Stimulated activated CD4-positive, alpha-beta T cell treated with anti-CD3 and anti-CD28 coated beads, Interleukin-1b, Interleukin-23, amount 100 ng/mL, for 4 hours (primary cell): ENCODE data around the gene ADAP2.
A peak's percentile ranks its signal among the peaks of the same experiment; 100 is the strongest.
"Not testable (repeated sequence)": the region's sequence is repeated elsewhere in the genome, so short reads cannot be mapped to it uniquely, and the experiment has no call there.

Experiments
- DNase-seq, 2 donors: peaks; one replicate each; pipeline ENCODE4 v3.0.0-alpha.2; 2020; ENCODE audit warnings: low read depth in 2 of 2

Gene ADAP2

GRCh38 chr17:30969989-30970830 lies 48.5 kb downstream of the ADAP2 start:
- DNase-seq = peak in 1 of 2 donors; percentile 9

GRCh38 chr17:30970831-30971567 lies 49.3 kb downstream of the ADAP2 start, which contains the start of gene RNF135:
Gene RNF135, plus strand, starts transcription at chr17:30971039. Its CDS starts 35 bp downstream, at chr17:30971074.
- DNase-seq = peak; percentile 29 to 54

GRCh38 chr17:30975042-30975820 lies 53.5 kb downstream of the ADAP2 start:
- DNase-seq = no peak

- not testable (repeated sequence) for DNase-seq
Observed at GRCh38 chr17:30979919-30980318, 58.2 kb downstream of the ADAP2 start.

GRCh38 chr17:30981531-30982519 lies 60.1 kb downstream of the ADAP2 start:
- DNase-seq = no peak

- no peak for DNase-seq
Observed at GRCh38 chr17:30982855-30983254, 61.1 kb downstream of the ADAP2 start.

- no peak for DNase-seq
Observed at GRCh38 chr17:30990458-30990857, 68.7 kb downstream of the ADAP2 start.

GRCh38 chr17:30992551-30992950 lies 70.8 kb downstream of the ADAP2 start:
- DNase-seq = no peak

GRCh38 chr17:30995347-30995746 lies 73.6 kb downstream of the ADAP2 start:
- DNase-seq = no peak

- DNase-seq = no peak
Observed at GRCh38 chr17:30996486-30996885, 74.7 kb downstream of the ADAP2 start.

- no peak for DNase-seq
Observed at GRCh38 chr17:30997270-30997669, 75.5 kb downstream of the ADAP2 start.

- no peak for DNase-seq
Observed at GRCh38 chr17:30997842-30998241, 76.1 kb downstream of the ADAP2 start.

GRCh38 chr17:31002047-31002446 lies 80.3 kb downstream of the ADAP2 start:
- DNase-seq = no peak

- no peak for DNase-seq
Observed at GRCh38 chr17:31003225-31003866, 81.6 kb downstream of the ADAP2 start.

GRCh38 chr17:31004160-31004559 lies 82.4 kb downstream of the ADAP2 start:
- DNase-seq = no peak

- DNase-seq = no peak
Observed at GRCh38 chr17:31007695-31008373, 86.1 kb downstream of the ADAP2 start.

- peak; percentile 18 to 38 for DNase-seq
Observed at GRCh38 chr17:31008374-31009041, 86.8 kb downstream of the ADAP2 start.
